K562 (cell line): Measurements from ENCODE around the gene DNAI7. TPM values are rescaled to one million over a fixed set of nuclear protein-coding genes. Genes with fewer than 3 reads are reported as not detected.
A peak's percentile ranks its signal among the peaks of the same experiment; 100 is the strongest.

Experiments
- ATF6 ChIP-seq: sonication (generic); formaldehyde crosslinking; IDR thresholded peaks from 2 replicates; pipeline ENCODE4 v1.4.0; 2020; ENCODE audit warnings: mild to moderate bottlenecking, missing genetic modification reagents
- CCNT2 ChIP-seq: IDR thresholded peaks from 2 replicates; pipeline ENCODE4 v1.6.1; 2011; ENCODE audit warnings: borderline replicate concordance, low read depth, mild to moderate bottlenecking, moderate library complexity, mixed read lengths, low read length; ENCODE audit not compliant: insufficient read length; ENCODE audit errors: extremely low read depth
- EP300 ChIP-seq: IDR thresholded peaks from 2 replicates; pipeline ENCODE4 v1.6.1; 2012; ENCODE audit warnings: low read length, improper control_type of control experiment
- GTF2F1 ChIP-seq: IDR thresholded peaks from 2 replicates; pipeline ENCODE4 v1.6.1; 2011; ENCODE audit warnings: low read depth, low read length, improper control_type of control experiment
- HIVEP1 ChIP-seq: fragments of 250-450 bp; sonication (Bioruptor Pico); IDR thresholded peaks from 2 replicates; pipeline ENCODE4 v1.4.0; 2020; ENCODE audit warnings: mild to moderate bottlenecking
- PBX2 ChIP-seq, 2 experiments: IDR thresholded peaks in 1 of 2; conservative IDR thresholded peaks in 1 of 2; 2 replicates each; pipeline ENCODE4 v1.6.1; 2016; ENCODE audit warnings: low read depth in 2 of 2, mild to moderate bottlenecking in 1 of 2, missing compliant biosample characterization in 1 of 2, missing genetic modification characterization in 1 of 2, moderate library complexity in 1 of 2
- POLR2B ChIP-seq: fragments of 450-650 bp; IDR thresholded peaks from 2 replicates; pipeline ENCODE4 v1.6.1; 2018; ENCODE audit warnings: low read depth; ENCODE audit not compliant: partially characterized antibody
- SAP30 ChIP-seq: fragments of 200-600 bp; sonication (generic); IDR thresholded peaks from 2 replicates; pipeline ENCODE4 v1.6.1; 2012; ENCODE audit warnings: borderline replicate concordance, low read depth, mild to moderate bottlenecking, moderate library complexity, low read length, control low read depth, inconsistent platforms; ENCODE audit not compliant: insufficient read depth, poor library complexity, severe bottlenecking
- THAP7 ChIP-seq: fragments of 250-450 bp; sonication (Bioruptor Pico); IDR thresholded peaks from 2 replicates; pipeline ENCODE4 v1.5.0; 2021
- ZBTB1 ChIP-seq: sonication (generic); formaldehyde crosslinking; IDR thresholded peaks from 2 replicates; pipeline ENCODE4 v1.8.1; 2023; ENCODE audit warnings: missing genetic modification reagents, low read depth, mild to moderate bottlenecking, borderline replicate concordance
- ZBTB17 ChIP-seq: fragments of 450-650 bp; formaldehyde crosslinking; IDR thresholded peaks from 2 replicates; pipeline ENCODE4 v1.4.0; 2020; ENCODE audit warnings: mild to moderate bottlenecking
- ZNF778 ChIP-seq: fragments of 450-650 bp; formaldehyde crosslinking; IDR thresholded peaks from 2 replicates; pipeline ENCODE4 v1.4.0; 2020; ENCODE audit warnings: mild to moderate bottlenecking, moderate library complexity
- polyA plus RNA-seq, 8 experiments: library from polyadenylated mRNA; depleted of rRNA in 4 of 8; stranded (reverse) in 5 of 8; unstranded in 3 of 8; fragments of >200 nt; fragmentation: Nextera tagmentation in 2 of 8; fragmentation: Illumina TruSeq in 1 of 8; extraction: Ambion mirVana in 2 of 8; extraction: Trizol in 1 of 8; gene quantifications; 2 replicates each; pipeline versions ENCODE4 v1.2.1 to v1.2.3, GENCODE V29; 2011 to 2014; ENCODE audit warnings: inconsistent platforms in 1 of 8, missing spikeins in 1 of 8
- total RNA-seq, 7 experiments: library from RNA; depleted of rRNA in 6 of 7; stranded (reverse); fragments of >200 nt in 6 of 7; fragmentation: Illumina TruSeq in 2 of 7; extraction: Trizol in 2 of 7; gene quantifications; 2 replicates each; pipeline versions ENCODE4 v1.2.1 to v1.2.3, GENCODE V29; 2011 to 2021; ENCODE audit warnings: low replicate concordance in 1 of 7

The DNAI7 gene
- total and polyA plus RNA-seq, 9 of the 15 experiments (the other 6 are each of a cell fraction or from before 2014, with no cell fraction given), result 0.06 to 0.76 (median 0.17) TPM; not detected in 1

- TF ChIP-seq GTF2F1, result no peak
- no peak for TF ChIP-seq ZNF778
- TF ChIP-seq ZBTB1, result peak; percentile 95
- no peak for TF ChIP-seq EP300
- TF ChIP-seq ATF6 (CRISPR knock-in tag), result no peak
- no peak for TF ChIP-seq ZBTB17
- TF ChIP-seq PBX2 (CRISPR knock-in tag; IDR thresholded peaks at IDR 0.05; ENCODE audit: low read depth), result 0 out of 2 replicates have a peak, but pooled peaks have one; percentile 24
- peak; percentile 34; the same call in 1 of the 2 replicates for TF ChIP-seq PBX2 (tag; conservative IDR thresholded peaks at IDR 0.05; ENCODE audit: low read depth)
- TF ChIP-seq CCNT2, result peak; percentile 53
- TF ChIP-seq SAP30, result peak; percentile 85
- TF ChIP-seq THAP7 (CRISPR knock-in tag), result no peak
- TF ChIP-seq HIVEP1 (CRISPR knock-in tag), result no peak
- TF ChIP-seq POLR2B, result peak; percentile 92
Measured at GRCh38 chr12:25195056-25195971, at the start of gene DNAI7, which contains the start of gene ETFRF1 (continued).
